Sciatic nerve (tissue), 2 donors: ENCODE data around the gene TRIM39. TPM values are rescaled to one million over a fixed set of nuclear protein-coding genes. Genes with fewer than 3 reads are reported as not detected.
"Not testable (repeated sequence)": the region's sequence is repeated elsewhere in the genome, so short reads cannot be mapped to it uniquely, and the experiment has no call there.

Experiments used
- ATAC-seq: fragments of 200-7000 bp; cut with Tn5 transposase; one replicate; pipeline ENCODE4 v1.9.1; 2020; ENCODE audit warnings: mild to moderate bottlenecking, moderate library complexity
- DNase-seq: peaks from one replicate; pipeline ENCODE4 v3.0.0-alpha.2; 2020; ENCODE audit warnings: low spot score
- intact Hi-C: fragments of 100-400 bp; cut with DNase I; formaldehyde crosslinking; loops from one replicate; pipeline ENCODE4 v1.14.2; 2022
- total RNA-seq: library from RNA; stranded (reverse); fragmentation: NEBNext Ultra II Directional; extraction: Animal tissue kit (Norgen Biotek cat#: 25700); gene quantifications from one replicate; pipeline ENCODE4 v1.2.1, GENCODE V29; 2021
- donor health status: DM: no; HTN: no; CAD: no.
- donor health status: DM: no; HTN: no; CAD: no.

TRIM39 gene
- total RNA-seq, 1 donor from 2014 or later, result 18.0 TPM

DNA sequence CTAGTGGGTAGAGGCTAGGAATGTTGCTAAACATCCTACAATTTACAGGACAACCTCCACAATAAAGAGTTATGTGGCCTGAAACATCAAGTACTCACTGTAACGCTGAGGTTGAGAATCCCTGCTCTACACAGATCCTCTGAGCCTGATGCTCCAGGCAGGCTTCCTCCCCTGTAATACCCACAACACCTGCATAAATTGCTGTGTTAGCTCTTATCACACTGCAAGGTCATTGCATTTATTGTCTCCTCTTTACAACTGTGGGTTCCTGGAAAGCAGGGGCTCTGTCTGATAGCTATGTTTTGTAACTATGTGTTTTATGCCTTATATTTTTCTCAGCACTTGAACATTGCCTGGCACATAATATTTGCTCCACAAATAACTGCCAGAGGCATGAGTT lies 29.8 kb downstream of the TRIM39 start:
- intact Hi-C loops, result no loop called here
- ATAC-seq (no peak), DNase-seq (no peak)

DNA sequence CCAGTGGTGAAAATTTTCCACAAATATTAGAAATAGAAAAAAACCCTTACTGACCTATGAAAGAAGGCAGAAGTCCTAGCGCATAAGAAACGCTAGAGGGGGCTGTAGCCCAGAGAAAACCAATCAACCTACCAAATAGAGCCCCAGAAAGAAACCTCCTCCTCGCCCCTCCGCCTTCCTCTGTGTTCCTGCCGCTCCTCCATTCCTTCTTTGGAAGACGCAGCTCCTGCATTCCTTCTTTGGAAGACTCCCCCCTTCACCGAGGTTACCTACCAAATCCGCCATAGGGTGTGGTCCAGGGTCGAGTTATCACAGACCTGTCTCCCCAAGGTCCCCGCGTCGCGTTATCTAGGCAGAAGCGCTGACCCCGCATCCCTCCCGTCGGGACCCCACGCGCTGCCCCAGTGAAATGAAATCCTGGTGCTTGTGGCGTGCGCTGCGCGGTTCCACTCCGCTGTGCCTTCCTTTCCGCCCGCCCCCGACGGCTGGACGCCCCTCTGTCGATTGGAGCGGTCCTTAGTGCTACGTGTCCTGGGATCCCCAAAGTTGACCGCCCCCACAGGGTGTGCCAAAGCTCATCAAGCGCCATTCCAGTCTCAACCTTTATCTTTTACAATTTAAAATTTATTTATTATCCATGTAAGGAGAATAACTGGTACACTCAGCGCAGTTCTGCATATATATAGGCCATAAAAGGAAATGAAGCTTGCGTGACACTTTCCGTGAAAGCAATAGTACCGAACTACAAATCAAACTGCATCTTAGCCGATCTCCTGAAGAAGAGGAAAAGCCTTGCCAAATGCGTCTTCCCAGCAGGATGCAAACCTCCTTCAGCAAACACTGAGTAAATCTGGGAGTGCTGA lies 31.2 kb downstream of the TRIM39 start:
- peak; percentile 62 for ATAC-seq
- intact Hi-C loops, result no loop called here
- no peak for DNase-seq

GRCh38 chr6:30359276-30359675 lies 32.5 kb downstream of the TRIM39 start:
- intact Hi-C loops, result no loop called here
- DNase-seq (no peak), ATAC-seq (no peak)

DNA sequence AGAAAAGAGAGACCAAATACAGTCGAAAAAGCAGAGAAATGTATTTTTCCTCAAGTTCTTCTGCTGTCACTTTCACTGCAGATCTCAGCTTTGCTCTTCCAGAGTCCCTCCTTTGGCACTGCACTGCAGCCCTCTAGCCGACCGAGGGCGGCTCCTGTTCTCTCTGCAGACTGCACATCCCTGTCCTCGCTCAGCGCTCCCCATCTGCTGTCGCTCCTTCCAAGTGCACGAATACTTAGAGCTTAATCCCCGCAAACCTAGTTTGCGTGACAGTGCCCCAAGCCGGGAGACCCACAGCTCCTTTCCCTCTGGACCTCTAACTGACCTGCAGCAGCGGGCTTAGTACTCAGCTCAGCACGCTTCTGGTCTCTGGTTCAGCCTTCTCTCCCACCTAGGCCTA lies 33.4 kb downstream of the TRIM39 start:
- DNase-seq, result no peak
- no peak for ATAC-seq
- intact Hi-C loops, result no loop called here

- intact Hi-C loops, result no loop called here
- DNase-seq (no peak), ATAC-seq (no peak)
Measured at GRCh38 chr6:30361661-30362060, 34.9 kb downstream of the TRIM39 start.

GRCh38 chr6:30363459-30363858 lies 36.7 kb downstream of the TRIM39 start:
- no peak for DNase-seq
- ATAC-seq, result no peak
- intact Hi-C loops, result no loop called here

DNA sequence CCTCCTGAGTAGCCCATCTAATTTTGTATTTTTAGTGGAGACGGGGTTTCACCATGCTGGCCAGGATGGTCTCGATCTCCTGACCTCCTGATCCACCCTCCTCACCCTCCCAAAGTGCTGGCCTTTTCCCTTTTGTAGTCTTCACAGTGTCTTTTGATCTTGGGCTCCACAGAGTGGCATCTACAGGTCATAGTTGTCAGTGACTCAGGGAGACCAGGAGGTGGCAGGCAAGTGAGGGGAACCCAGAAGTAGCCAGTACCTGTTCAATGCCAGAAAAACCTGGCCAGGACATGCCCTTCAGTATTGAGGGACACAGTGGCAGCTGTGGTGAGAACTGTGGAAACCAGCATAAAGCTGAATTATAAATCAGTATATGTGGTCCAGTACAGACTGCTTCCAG lies 37.9 kb downstream of the TRIM39 start:
- intact Hi-C loops, result no loop called here
- ATAC-seq (no peak), DNase-seq (no peak)

GRCh38 chr6:30369280-30369679 lies 42.6 kb downstream of the TRIM39 start:
- ATAC-seq, DNase-seq, intact Hi-C loops: not testable (repeated sequence)

GRCh38 chr6:30378290-30378937 lies 51.7 kb downstream of the TRIM39 start:
- ATAC-seq (no peak), DNase-seq (no peak)
- intact Hi-C loops, result no loop called here

DNA sequence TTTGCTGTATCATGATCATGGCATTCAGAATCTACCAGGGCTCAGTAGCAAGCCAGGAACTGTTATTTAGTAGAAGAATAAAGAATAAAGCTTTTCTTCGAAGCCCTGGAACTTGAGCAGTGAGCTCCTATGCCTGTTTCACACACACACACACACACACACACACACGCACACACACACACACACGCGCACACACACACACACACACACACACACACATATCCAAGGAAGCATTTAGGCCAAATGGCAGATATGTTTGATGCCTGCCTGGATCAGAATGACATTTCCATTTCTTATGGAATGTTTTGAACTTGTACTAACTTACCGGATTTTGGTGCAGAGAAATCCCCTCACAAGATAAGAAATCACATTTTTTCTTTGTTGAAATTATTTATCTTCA lies 53.7 kb downstream of the TRIM39 start:
- intact Hi-C loops, result no loop called here
- ATAC-seq (no peak), DNase-seq (no peak)

GRCh38 chr6:30386166-30386565 lies 59.4 kb downstream of the TRIM39 start:
- intact Hi-C loops, result no loop called here
- DNase-seq (no peak), ATAC-seq (no peak)

DNA sequence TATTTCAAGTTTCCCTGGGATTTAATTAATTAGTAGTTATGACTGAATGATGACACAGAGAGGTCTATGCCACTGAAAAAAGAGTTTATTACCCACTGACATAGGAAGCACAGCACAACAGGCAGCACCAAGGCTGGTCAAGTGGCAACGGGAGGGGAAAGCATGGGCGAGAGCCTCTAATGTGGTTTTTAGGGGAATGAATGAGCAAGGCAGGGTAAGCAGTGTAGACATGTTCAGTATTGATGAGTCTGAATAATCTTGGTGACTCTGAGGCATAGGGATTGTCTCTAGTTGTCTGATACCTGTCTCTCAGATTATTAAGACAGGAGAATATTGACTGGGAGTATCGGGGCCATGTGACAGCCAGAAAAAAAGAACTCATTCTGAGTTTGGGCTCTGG lies 64.5 kb downstream of the TRIM39 start:
- no peak for DNase-seq
- intact Hi-C loops, result no loop called here
- no peak for ATAC-seq

Other genes with a start within 250 kb of the TRIM39 start
- not detected for gene TRIM31, start 213.8 kb upstream of the TRIM39 start, total RNA-seq
- gene TRIM40, start 190.8 kb upstream of the TRIM39 start, total RNA-seq, result not detected
- gene TRIM10, start 165.7 kb upstream of the TRIM39 start, total RNA-seq, result 0.62 TPM
- gene TRIM15, start 163.4 kb upstream of the TRIM39 start, total RNA-seq, result not detected
- gene TRIM26, start 113.5 kb upstream of the TRIM39 start, total RNA-seq, result 42.6 TPM
- gene RPP21, start 18.2 kb downstream of the TRIM39 start, total RNA-seq, result 36.7 TPM
- 546 TPM for gene HLA-E, start 162.6 kb downstream of the TRIM39 start, total RNA-seq
- 63.3 TPM for gene GNL1, start 229.6 kb downstream of the TRIM39 start, total RNA-seq
- 10.9 TPM for gene PRR3, start 230.4 kb downstream of the TRIM39 start, total RNA-seq
- 39.1 TPM for gene ABCF1, start 244.5 kb downstream of the TRIM39 start, total RNA-seq